ENCODE data around the gene EXOC6B.

GRCh38 chr2:72141032-72141645 is 684.7 kb downstream of the EXOC6B start:
- TF ChIP-seq POLR2A (IDR thresholded peaks at IDR 0.05) (no peak), POLR2AphosphoS5 (IDR thresholded peaks at IDR 0.05) (no peak)
- TF ChIP-seq, protein P1, sequence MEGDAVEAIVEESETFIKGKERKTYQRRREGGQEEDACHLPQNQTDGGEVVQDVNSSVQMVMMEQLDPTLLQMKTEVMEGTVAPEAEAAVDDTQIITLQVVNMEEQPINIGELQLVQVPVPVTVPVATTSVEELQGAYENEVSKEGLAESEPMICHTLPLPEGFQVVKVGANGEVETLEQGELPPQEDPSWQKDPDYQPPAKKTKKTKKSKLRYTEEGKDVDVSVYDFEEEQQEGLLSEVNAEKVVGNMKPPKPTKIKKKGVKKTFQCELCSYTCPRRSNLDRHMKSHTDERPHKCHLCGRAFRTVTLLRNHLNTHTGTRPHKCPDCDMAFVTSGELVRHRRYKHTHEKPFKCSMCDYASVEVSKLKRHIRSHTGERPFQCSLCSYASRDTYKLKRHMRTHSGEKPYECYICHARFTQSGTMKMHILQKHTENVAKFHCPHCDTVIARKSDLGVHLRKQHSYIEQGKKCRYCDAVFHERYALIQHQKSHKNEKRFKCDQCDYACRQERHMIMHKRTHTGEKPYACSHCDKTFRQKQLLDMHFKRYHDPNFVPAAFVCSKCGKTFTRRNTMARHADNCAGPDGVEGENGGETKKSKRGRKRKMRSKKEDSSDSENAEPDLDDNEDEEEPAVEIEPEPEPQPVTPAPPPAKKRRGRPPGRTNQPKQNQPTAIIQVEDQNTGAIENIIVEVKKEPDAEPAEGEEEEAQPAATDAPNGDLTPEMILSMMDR (IDR thresholded peaks at IDR 0.05) = no peak

Data from suprapubic skin (tissue), 4 donors.